Cerebellar nuclear complex (tissue), 1 donor: Measurements from ENCODE around the gene MOB1B.
"Not testable (repeated sequence)": the region's sequence is repeated elsewhere in the genome, so short reads cannot be mapped to it uniquely, and the experiment has no call there.

Experiments used
- DNase-seq, 2 experiments: peaks; one replicate each; lab custom pipeline; 2025; lab: John Stamatoyannopoulos, UW

The MOB1B gene

DNA sequence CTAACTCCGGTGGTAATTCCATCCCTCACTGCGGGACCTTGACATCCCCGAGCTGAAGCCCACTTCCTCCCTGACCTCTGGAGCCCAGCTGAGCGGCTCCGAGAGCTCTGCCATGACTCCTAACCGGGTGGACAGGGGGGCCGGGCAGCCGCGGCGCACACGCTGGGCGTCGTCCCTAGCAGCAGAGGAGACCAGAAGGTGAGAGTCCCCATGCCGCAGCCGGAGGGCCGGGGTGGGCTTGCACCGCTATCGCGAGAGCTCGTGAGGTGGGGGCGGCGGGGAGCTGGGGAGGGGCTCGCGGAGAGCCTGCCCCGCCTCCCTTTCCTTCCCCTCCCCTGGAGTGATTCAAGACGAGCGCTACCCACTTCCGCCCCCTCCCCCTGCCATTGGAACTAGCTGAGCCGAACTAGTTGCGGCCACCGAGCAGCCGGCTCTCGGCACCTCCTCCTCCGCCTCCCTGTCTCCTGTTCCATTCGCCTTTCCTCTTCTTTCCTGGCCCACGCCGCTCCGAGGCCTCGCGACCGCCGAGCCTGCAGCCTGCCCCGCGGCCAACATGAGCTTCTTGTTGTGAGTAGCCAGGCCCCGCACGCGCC is at the start of gene MOB1B:
TSS of gene MOB1B (plus strand) at position 386 of the 593 bp plus-strand sequence. CDS start at position 554, 168 bp downstream.
- peak; percentile 26 to 27 for DNase-seq

DNA sequence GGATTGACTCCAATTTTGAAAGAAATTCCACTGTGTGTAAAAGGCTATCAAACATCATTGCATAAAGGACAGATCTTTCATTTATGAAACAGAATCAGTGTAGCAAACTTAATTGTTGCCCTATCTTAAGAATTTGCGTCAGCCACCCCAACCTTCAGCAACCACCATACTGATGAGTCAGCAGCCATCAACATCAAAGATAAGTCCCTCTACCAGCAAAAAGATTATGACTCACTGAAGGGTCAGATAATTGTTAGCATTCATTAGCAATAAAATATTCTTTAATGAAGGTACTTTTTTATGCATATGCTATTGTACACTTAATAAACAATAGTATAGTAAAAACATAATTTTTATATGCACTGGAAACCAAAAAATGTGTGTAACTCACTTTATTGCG is 46.7 kb upstream of the MOB1B start:
- DNase-seq, result no peak

DNA sequence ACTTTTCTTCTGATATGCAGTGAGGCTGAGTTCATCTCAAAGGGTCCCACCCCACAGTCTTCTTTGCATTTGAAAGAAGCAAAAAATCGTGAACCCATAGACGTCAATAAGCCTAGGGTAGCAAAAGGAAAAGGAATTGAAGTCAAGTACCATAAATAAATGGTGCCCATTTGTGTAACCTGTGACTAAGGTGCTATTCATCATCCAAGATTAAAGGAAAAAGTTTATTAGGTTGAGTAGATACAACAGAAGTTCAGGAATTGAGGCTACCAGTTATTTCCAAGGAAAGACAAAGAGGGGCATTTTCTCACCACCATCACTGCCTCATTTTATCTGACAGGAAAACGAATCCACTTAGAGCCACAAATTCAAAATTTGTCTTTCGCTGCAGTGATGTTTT is 43.7 kb upstream of the MOB1B start:
- no peak for DNase-seq

DNA sequence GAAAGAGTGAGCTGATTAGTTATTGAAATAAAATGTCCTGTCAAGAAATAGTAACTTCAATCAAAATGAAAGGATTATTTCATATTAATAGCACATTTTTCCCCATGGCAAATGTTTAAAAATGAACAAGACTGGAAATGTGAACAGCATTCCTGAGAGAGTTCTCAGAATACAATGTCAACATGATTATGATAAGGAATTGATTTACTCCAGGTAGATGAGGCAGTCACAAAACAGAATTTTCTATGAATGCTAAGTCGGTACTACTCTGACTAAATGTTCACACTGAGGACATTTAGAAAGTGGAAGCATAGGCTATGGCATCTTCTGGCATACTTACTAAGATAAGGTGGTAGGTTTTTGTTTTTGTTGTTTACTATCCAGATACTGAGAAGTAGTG is 43.1 kb upstream of the MOB1B start:
- DNase-seq, result no peak

DNA sequence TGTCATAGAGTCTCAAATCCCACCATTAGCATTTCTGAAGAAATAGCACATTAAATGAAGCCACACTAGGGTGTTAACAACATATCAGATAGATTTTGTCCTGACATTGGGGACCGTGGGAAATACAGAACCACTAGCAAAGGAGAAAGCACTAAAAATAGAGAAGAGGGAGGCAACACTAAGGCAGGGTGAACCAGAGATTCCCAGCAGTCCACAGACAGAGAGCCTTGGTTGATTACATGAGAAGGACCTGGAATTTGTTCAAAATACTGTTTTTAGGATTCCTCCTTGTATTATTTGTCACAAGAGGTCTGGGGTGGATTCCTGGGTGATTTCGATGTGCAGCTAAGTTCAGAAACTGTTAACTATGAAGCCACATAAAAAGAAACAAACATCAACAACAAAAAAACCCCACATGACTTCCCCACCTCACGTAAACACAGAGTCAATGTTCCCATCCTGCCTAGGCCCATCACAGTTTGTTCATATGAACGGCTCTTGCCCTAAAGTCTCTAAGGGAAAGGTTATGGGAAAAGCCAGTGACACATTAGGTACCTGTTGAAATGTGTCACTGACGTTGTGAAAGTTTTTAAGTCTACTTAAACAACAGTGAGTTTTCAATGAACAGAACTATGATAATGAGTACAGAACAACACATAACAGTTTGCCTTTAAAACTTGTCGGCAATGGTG is 38.9 kb upstream of the MOB1B start:
- no peak for DNase-seq

DNA sequence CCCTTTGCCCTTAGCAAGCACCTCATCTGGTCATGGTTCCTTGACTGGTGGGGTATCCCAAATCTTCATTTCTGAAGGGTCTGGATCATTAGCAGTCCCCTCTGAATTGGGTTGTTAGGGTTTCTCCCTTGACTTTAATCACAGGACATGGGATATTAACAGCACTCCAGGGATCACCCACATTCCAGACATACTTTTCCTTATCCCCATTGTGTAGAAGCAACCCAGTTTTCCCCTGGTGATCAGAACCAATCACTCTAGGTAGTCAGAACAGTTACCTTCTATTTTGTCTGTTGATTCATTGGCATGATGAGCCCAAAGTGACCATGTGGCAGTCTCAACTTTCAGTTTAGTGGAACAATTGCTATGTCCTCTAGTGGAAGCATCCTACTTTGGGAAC is 33.4 kb upstream of the MOB1B start:
- DNase-seq, result no peak

DNA sequence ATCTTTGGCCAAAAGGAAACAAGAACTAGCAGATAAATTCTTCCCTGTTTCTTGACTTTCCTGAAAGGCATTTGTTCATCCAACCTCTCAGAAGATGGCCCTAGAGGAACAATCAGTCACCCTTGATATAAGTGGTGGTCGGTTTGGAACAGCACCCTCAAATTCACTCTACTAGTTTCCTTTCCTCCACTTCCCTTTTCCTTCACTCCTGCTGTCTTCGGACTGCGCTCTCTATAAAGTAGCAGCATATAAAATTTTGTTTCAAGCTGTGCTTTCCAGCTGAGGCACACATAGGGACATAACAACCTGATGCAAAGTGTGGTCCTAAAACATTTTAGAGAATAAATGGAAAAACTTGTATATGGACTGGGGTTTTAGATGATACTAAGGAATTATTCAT is 29.0 kb upstream of the MOB1B start:
- DNase-seq, result no peak

DNA sequence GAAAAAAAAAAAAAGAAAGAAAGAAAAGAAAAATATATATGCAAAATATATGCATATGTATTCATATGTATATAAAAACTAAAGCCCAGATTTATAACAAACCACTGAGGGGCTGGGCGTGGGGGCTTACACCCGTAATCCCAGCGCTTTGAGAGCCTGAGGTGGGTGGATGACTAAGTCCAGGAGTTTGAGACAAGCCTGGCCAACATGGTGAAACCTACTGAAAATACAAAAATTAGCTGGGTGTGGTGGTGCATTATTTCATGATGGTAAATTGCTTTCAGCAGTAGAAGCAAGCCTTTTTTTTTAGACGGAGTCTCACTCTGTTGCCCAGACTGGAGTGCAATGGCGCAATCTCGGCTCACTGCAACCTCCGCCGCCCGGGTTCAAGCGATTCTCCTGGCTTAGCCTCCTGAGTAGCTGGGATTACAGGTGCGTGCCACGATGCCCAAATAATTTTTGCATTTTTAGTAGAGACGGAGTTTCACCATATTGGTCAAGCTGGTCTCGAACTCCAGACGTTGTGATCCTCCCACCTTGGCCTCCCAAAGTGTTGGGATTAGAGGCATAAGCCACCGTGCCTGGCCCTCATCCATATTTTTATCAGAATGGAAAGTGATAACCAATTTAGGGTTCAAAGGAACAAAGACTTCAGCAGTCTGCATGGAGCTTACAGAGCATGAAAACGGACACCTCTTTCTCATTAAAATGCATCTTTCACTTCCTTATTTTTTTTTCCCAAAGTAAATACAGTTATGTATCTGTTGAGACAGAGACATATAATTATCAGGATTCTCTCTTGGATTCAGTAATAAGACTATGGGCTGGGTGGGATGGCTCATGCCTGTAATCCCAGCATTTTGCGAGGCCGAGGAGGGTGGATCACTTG is 27.7 kb upstream of the MOB1B start:
- no peak for DNase-seq

DNA sequence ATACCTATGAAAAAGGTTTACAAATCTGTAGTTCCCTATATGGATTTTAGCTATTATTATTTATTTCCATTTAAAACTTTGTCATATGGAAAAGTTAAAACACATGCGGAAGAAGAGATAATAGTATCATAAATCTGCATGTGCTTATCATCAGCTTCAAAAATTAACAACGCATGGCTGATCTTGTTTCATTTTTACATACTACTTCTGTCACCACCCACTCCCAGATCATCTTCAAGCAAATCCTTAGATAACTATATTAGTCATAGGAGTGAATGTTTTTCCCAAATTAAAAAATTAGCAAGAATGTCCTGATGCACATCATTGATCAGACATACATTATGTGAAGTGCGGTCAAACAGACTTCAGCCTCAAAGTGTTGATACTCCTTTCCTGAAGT is 24.6 kb upstream of the MOB1B start:
- DNase-seq, result no peak

DNA sequence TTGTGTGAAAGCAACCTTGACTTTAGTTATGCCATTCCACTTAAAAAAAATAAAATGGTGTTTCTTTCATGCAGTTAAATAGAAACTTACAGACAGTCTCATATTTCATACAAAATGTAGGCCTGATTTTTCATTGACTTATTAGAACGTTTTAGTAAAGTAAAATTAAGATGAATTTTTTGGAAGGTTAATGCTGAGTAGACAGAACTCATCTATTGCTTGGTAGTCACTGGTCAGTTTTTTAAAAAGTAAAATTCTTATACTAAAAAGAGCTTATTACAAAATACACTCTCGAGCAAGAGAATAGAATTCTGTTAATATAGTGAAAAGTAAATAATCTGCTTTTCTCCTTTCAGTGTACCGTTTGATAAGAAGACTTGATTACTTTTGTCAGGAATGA is 21.4 kb upstream of the MOB1B start:
- DNase-seq, result no peak

DNA sequence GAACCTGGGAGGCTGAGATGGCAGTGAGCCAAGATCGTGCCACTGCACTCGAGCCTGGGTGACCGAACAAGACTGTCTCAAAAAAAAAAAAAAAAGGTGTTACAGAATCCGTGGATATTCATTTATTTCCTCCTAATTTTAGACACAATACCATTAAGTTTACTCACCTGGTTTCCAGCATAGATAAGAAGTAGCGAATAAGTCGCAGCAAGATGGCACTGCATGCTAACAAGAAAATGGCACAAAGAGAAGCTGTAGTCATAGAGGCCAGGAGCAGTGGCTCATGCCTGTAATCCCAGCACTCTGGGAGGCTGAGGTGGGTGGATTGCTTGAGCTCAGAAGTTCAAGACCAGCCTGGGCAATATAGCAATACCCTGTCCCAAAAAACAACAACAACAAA is 17.0 kb upstream of the MOB1B start:
- no peak for DNase-seq

DNA sequence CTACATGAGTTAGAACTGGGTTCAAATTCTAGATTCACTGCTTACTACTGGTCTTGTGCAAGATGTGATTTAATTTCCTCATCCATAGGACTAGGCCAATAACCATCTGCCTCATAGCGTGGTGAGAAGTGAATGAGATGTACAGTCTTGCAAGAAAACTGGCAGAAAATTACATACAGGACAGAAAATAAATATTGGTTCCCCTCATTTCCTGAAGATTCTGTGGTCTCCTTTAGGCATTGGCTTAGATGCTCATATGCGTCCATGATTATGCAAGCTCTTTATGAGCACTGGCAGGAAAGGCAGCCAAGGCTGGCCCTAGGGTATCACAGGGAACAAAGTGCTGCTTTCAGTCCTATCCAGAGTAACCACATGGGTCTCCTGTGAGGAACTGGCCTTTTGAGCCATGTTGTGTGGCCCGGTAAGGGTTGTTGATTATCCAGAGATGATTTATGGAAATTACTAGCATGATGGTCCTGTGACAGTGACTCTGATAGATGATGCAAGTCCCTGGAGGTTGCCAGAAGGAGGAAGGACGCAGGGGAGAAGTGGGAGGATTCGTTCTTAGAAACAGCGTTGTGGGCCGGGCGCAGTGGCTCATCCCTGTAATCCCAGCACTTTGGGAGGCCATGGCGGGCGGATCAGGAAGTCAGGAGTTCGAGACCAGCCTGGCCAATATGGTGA is 9.9 kb upstream of the MOB1B start:
- no peak for DNase-seq

DNA sequence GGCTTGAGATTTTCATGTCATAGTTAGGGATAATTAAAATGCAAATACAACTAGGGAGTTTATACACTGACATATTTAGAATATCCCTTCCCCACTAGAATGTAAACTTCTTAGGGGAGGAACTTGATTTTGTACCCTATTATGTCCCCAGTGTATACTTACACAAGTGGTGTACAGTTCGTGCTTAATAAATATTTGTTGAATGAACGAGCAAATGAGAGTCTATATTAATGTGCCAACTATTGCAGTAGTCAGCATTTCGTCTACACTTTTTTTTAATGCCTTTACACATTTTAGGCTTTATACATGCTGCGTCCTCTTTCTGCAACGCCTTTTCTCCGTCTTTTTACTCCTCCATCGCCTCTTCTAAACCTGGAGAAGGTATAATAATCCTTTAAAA is 8.4 kb upstream of the MOB1B start:
- no peak for DNase-seq

DNA sequence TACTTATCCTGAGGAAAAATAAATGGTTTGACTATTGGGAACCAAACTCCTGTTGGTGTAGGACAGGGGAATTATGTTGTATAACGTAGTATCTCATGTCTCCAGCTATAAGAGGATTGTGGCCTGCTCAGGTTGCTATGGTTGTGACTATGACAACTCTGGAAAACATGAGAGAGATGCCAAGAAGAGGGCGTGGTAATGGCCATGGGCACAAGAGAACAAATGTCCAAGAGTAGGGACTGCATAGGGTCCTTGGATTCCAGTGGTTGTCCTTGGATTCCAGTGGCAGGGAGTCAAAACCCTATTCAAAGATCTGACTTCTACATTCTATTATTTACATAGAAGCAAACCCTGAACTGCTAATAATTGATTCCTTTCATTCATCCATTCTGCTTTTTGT is 6.8 kb upstream of the MOB1B start:
- no peak for DNase-seq

DNA sequence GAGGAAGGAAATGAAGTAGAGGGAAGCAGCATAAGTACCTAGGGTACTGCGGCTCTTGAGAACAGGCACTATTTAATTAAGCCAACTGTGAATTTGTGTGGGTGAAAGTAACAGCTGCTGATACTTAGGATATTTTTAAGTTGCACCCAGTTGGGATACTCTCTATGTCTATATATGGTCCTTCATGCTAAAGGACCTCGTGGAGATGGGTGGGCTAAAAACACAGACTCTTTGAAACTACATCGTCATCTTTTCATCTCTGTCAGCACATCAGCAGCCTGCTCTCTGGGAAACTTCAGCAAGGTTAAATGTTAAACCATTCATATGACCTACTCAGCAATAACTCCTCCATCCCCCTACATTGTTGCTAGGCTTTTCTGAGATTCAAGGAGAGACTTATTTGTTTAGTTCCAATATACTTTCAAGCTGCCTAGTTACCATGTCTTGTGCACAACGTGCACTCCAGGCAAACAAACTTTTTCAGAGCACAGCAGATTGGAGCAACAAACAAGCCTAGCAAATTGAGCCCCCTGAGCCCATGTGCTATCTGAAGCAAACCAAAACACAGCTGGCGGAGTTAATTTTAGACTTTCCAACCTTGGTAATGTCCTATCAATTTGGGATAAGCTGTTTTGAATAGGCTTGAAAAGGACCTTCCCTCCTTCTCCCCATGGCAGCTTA is 6.2 kb upstream of the MOB1B start:
- DNase-seq, result no peak

DNA sequence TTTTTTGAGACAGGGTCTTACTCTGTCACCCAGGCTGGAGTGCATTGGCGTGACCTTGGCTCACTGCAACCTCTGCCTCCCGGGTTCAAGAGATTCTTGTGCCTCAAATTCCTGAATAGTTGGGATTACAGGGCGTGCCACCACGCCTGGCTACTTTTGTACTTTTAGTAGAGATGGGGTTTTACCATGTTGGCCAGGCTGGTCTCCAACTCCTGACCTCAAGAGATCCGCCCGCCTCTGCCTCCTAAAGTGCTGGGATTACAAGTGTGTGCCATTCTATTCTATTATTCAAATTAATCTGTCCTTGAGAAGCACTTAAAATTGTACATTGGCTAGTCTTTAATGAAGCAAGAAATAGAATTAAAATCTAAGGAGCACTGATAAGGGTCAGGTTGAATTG is 3.6 kb upstream of the MOB1B start:
- not testable (repeated sequence) for DNase-seq

DNA sequence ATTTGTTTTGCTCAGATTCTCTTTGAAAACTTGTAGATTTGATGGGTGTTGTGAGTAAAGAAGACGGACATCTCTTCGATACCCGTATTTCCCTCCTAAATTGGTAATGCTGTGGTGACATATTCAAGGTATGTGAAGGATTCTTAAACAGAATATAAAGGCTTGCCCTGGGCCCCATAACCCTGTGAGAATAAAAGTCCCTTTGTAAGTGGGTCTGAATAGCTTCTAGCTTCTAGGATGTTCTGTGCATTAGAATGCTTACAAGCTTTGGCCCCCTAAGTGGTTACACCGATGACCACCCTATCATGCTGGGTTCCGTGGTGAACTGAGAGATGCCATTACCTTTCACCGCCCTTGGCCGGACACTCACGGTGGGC is 574 bp upstream of the MOB1B start:
- no peak for DNase-seq

DNA sequence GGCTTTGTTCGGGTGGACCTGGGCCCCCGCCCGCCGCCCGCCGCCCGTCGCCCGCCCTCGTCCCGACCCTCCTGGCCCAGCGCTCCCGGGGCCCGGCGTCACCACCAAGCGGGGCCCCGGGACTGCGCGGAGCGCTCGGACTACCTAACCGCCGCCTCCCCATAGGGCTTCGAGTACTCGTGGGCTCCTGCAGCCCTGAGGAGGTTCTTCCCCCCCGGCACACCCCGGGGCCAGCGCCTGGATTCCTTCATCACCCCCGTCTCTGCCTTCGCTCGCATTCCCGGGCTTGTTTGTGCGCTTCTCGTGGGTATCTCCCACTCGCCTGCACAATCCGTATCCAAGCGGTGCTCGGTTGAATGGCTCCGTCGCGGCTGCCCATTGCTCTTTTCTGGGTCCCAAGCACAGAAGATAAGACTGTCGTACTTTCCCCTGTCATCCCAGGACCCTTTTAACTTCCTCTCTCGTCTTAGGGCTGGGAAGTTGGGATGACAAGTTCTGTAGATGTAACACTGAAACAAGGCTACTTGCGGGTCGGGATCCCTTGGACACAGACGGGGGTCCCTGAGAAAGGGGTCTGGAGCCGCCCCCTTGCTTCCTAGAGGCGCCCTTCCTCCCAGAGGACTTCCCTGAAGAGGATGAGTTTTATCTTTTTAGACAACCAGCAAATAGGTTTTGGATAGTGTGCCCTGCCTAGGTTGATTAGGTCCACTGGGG is 565 bp downstream of the MOB1B start:
- no peak for DNase-seq

DNA sequence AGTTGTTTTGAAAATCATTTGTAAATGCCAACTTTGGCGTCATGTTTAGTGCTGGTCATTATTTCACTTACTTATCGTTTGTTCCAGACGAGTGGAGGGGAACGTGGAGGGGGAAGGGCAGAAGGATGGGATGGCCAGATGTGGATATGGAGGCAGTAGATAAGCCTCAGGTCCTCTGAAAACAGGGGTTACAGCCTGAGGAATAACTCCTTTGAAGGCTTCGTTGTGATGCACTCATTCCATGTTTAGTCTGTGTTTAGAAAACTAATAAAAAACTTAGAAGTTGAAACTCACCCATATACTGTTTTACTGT is 1.1 kb downstream of the MOB1B start:
- DNase-seq, result no peak

DNA sequence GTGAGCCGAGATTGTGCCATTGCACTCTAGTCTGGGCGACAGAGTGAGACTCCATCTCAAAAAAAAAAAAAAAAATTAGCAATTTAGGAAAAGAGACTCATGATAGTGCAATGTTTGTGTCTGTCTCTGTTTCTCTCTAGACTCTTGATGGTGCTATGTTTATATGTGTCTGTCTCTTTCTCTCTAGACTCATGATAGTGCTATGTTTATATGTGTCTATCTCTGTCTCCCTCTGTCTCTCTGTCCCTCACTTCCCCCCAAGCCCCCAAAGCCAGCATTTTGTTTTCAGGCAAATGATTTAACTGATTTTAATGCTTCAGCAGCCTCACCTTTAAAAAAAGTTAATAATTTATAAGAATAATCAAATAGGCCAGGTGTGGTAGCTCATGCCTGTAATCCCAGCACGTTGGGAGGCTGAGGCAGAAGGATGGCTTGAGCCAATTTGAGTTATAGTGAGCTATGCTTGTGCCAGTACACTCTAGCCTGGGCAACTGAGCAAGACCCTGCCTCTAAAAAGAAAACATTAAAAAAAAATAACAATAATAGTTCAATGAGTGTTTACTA is 6.9 kb downstream of the MOB1B start:
- DNase-seq, result no peak

DNA sequence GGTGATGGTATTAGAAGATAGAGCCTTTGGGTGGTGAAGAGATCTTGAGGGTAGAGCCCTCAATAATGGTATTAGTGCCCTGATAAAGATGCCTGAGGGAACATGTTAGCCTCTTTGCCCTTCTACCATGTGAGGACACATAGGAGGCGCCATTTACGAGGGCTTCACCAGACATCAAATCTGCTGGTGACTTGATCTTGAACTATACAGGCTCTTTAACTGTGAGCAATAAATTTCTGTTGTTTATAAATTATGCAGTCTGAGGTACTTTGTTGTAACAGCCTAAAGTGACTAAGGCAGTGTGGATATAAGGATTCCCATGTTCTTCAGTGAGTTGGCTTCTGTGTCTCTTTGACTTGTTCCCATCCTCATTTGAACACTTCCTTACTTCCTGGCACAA is 11.8 kb downstream of the MOB1B start:
- DNase-seq, result no peak
